IPS DF 4.7 (cell line): ENCODE measurements around the gene OR4C13.
"Not testable (repeated sequence)": the region's sequence is repeated elsewhere in the genome, so short reads cannot be mapped to it uniquely, and the experiment has no call there.

Source experiments
- DNase-seq: peaks from one replicate; pipeline ENCODE4 v3.0.0-alpha.2; 2013; ENCODE audit warnings: low spot score; ENCODE audit errors: extremely low read depth

The OR4C13 gene

DNA sequence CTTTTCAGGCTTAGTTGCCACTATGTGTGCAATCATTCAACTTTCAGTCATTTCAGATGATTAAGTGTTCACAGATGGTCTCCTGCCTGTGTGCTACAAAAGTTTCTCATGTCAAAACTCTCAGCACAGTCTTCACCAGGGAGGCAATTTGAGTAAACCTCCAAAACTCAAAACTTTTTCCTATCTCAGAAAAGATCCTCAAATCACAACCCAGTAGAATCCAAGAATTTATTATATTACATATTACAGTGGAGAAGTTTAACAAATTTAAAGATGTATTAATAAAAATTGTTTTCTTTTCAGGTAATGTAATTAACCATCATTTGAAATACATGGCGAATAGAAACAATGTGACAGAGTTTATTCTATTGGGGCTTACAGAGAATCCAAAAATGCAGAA, at the start of gene OR4C13:
Gene OR4C13 (plus strand): TSS at position 301 of the 400 bp plus-strand sequence. CDS start 32 bp downstream, at position 333.
- DNase-seq, result no peak

GRCh38 chr11:49911516-49911915, 40.7 kb upstream of the OR4C13 start:
- DNase-seq, result not testable (repeated sequence)

DNA sequence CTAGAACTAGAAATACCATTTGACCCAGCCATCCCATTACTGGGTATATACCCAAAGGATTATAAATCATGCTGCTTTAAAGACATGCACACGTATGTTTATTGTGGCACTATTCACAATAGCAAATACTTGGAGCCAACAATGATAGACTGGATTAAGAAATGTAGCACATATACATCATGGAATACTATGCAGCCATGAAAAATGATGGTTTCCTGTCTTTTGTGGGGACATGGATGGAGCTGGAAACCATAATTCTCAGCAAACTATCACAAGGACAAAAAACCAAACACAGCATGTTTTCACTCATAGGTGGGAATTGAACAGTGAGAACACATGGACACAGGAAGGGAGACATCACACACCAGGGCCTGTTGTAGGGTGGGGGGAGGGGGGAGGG, 3.5 kb upstream of the OR4C13 start:
- not testable (repeated sequence) for DNase-seq

DNA sequence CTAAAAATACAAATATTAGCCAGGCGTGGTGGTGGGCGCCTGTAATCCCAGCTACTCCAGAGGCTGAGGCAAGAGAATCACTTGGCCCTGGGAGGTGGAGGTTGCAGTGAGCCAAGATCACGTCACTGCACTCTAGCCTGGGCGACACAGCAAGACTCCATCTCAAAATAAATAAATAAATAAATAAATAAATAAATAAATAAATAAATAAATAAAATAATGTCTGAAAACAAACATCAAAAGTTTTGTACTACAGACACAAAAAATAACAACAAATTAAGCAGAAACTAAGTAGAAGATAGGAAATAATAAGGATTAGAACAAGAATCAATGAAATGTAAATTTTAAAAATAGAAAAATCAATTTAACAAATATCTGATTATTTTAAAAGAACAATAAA, 21.2 kb downstream of the OR4C13 start:
- not testable (repeated sequence) for DNase-seq

DNA sequence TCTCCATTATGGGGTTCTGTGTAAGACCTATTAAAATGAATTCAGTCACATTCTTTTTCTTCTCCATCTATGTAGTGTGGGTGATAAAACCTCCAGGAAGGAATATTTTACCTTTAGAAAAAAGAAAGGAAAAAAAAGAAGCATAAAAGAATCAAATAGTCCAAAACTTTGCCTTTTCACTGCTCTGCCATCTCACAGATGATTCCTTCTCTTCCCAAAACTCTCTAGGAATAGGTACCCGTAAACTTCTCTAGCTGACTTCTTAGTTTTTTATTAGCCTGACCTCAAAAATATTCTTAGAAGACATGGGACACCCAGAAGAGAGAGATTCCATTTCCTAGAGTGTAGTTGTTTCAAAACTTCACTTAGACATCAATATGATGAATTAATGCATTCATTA, 30.2 kb downstream of the OR4C13 start, which contains the start of gene OR4C12:
Gene OR4C12 (minus strand): TSS at position 101 of the 400 bp plus-strand sequence. CDS start 34 bp downstream, at position 67.
- not testable (repeated sequence) for DNase-seq

GRCh38 chr11:49995565-49995964, 43.4 kb downstream of the OR4C13 start:
- peak; percentile 46 for DNase-seq
